Hepatocyte (in vitro differentiated cells): ENCODE results near the gene GMPPB. TPM values are rescaled to one million over a fixed set of nuclear protein-coding genes. Genes with fewer than 3 reads are reported as not detected.

Source experiments
- DNase-seq: peaks from one replicate; pipeline ENCODE4 v3.0.0-alpha.2; 2016; ENCODE audit warnings: low spot score
- H2AFZ ChIP-seq: fragments of 200-600 bp; sonication (generic); 2 replicates; pipeline ENCODE4 v1.6.0; 2016; ENCODE audit warnings: antibody characterized with exemption, mild to moderate bottlenecking
- H3K27ac ChIP-seq: fragments of 200-600 bp; sonication (generic); 2 replicates; pipeline ENCODE4 v1.5.1; 2016; ENCODE audit warnings: mild to moderate bottlenecking
- H3K27me3 ChIP-seq: fragments of 200-600 bp; sonication (generic); 2 replicates; pipeline ENCODE4 v1.6.1; 2016
- H3K36me3 ChIP-seq: fragments of 200-600 bp; sonication (generic); replicated peaks from 2 replicates; pipeline ENCODE4 v1.5.1; 2016; ENCODE audit warnings: low read depth; ENCODE audit not compliant: insufficient read depth
- H3K4me1 ChIP-seq: fragments of 200-600 bp; sonication (generic); 2 replicates; pipeline ENCODE4 v1.5.1; 2016; ENCODE audit warnings: mild to moderate bottlenecking, moderate library complexity; ENCODE audit not compliant: insufficient read depth
- H3K4me2 ChIP-seq: fragments of 200-600 bp; sonication (generic); 2 replicates; pipeline ENCODE4 v1.6.0; 2016
- H3K4me3 ChIP-seq: fragments of 200-600 bp; sonication (generic); 2 replicates; pipeline ENCODE4 v1.5.1; 2016; ENCODE audit warnings: mild to moderate bottlenecking
- H3K79me2 ChIP-seq: fragments of 200-600 bp; sonication (generic); 2 replicates; pipeline ENCODE4 v1.6.0; 2017; ENCODE audit warnings: mild to moderate bottlenecking
- H3K9me2 ChIP-seq: fragments of 200-600 bp; sonication (generic); replicated peaks from 2 replicates; pipeline ENCODE4 v1.6.0; 2017; ENCODE audit warnings: mild to moderate bottlenecking; ENCODE audit not compliant: insufficient read depth
- H3K9me3 ChIP-seq: fragments of 200-600 bp; sonication (generic); 2 replicates; pipeline ENCODE4 v1.5.1; 2016; ENCODE audit warnings: low read depth, mild to moderate bottlenecking
- H4K20me1 ChIP-seq: fragments of 200-600 bp; sonication (generic); 2 replicates; pipeline ENCODE4 v1.6.0; 2016; ENCODE audit warnings: mild to moderate bottlenecking; ENCODE audit not compliant: insufficient read depth, poor library complexity, severe bottlenecking
- EZH2 ChIP-seq: fragments of 200-600 bp; sonication (generic); IDR thresholded peaks from 2 replicates; pipeline ENCODE4 v1.6.1; 2016; ENCODE audit warnings: antibody characterized with exemption, mild to moderate bottlenecking, borderline replicate concordance
- EZH2phosphoT487 ChIP-seq: fragments of 200-600 bp; sonication (generic); IDR thresholded peaks from one replicate; pipeline ENCODE4 v1.6.1; 2018; ENCODE audit warnings: antibody characterized with exemption, mild to moderate bottlenecking, low read depth, moderate library complexity; ENCODE audit not compliant: unreplicated experiment, severe bottlenecking
- WGBS: methylation state at CpG from one replicate; pipeline ENCODE4 v1.1.6; 2016; ENCODE audit warnings: low lambda C conversion rate; ENCODE audit errors: missing lambda C conversion rate; 5-methylcytosine and 5-hydroxymethylcytosine counted together
- polyA plus RNA-seq: library from polyadenylated mRNA; unstranded; fragments of >200 nt; fragmentation: Nextera tagmentation; extraction: Ambion mirVana; gene quantifications from 2 replicates; pipeline ENCODE4 v1.2.1, GENCODE V29; 2016
- total RNA-seq: library from RNA; depleted of rRNA; stranded (reverse); fragments of >200 nt; gene quantifications from 2 replicates; pipeline ENCODE4 v1.2.3, GENCODE V29; 2014
- TF ChIP-seq, protein P1 (sequence below): fragments of 200-600 bp; sonication (generic); IDR thresholded peaks from 2 replicates; pipeline ENCODE4 v1.5.1; 2016; ENCODE audit warnings: antibody characterized with exemption, mild to moderate bottlenecking; ENCODE audit not compliant: poor library complexity

The GMPPB gene
- total and polyA plus RNA-seq, 2 experiments from 2014 or later: 24.3 to 41.0 TPM

DNA sequence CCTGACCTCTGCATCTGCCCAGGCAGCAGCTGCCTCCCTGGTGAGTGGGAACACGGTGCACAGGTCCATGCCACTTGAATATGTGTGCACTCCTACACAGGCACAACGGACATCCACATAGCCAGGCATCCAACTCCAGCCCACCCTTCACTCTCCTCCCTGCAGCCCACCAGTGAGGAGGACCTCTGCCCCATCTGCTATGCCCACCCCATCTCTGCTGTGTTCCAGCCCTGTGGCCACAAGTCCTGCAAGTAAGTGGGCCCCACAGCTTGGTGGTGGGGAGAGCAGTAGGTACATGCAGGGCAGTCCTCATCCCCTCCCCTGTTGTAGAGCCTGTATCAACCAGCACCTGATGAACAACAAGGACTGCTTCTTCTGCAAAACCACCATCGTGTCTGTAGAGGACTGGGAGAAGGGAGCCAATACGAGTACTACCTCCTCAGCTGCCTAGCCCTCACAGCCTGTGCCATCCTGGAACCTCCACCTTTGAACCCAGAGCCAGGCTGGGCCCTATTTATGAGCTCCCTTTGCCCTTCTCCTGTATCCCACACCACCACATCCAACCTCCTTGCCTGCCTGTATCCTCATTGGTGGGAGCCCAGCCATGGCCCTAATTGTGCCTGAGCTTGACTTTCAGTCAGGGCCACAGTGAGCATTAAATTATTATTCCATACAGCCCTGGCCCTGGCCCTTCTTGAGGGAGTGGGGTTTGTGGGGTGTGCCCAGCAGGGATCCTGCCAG, 2.7 kb downstream of the GMPPB start:
- H3K79me2 ChIP-seq: peaks cover 13% of the 10 kb centered on the region
- H4K20me1 ChIP-seq: peaks cover 3% of the 10 kb centered on the region
- TF ChIP-seq, protein P1, sequence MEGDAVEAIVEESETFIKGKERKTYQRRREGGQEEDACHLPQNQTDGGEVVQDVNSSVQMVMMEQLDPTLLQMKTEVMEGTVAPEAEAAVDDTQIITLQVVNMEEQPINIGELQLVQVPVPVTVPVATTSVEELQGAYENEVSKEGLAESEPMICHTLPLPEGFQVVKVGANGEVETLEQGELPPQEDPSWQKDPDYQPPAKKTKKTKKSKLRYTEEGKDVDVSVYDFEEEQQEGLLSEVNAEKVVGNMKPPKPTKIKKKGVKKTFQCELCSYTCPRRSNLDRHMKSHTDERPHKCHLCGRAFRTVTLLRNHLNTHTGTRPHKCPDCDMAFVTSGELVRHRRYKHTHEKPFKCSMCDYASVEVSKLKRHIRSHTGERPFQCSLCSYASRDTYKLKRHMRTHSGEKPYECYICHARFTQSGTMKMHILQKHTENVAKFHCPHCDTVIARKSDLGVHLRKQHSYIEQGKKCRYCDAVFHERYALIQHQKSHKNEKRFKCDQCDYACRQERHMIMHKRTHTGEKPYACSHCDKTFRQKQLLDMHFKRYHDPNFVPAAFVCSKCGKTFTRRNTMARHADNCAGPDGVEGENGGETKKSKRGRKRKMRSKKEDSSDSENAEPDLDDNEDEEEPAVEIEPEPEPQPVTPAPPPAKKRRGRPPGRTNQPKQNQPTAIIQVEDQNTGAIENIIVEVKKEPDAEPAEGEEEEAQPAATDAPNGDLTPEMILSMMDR: no peak
- TF ChIP-seq EZH2 (no peak), EZH2phosphoT487 (no peak)
- WGBS: 91% methylated on average over 4 of the region's 4 CpGs
- no peak overlapping the region for H3K4me2 ChIP-seq
- H3K4me1 ChIP-seq: peaks cover 25% of the 10 kb centered on the region
- no peak for DNase-seq
- H3K9me2 ChIP-seq: no peaks in the 10 kb centered on the region
- H3K36me3 ChIP-seq: no peaks in the 10 kb centered on the region
- no peaks in the 10 kb centered on the region for H3K9me3 ChIP-seq
- no peak overlapping the region for H3K4me3 ChIP-seq
- no peaks in the 10 kb centered on the region for H3K27me3 ChIP-seq
- no peak overlapping the region for H3K27ac ChIP-seq
- no peak overlapping the region for H2AFZ ChIP-seq

DNA sequence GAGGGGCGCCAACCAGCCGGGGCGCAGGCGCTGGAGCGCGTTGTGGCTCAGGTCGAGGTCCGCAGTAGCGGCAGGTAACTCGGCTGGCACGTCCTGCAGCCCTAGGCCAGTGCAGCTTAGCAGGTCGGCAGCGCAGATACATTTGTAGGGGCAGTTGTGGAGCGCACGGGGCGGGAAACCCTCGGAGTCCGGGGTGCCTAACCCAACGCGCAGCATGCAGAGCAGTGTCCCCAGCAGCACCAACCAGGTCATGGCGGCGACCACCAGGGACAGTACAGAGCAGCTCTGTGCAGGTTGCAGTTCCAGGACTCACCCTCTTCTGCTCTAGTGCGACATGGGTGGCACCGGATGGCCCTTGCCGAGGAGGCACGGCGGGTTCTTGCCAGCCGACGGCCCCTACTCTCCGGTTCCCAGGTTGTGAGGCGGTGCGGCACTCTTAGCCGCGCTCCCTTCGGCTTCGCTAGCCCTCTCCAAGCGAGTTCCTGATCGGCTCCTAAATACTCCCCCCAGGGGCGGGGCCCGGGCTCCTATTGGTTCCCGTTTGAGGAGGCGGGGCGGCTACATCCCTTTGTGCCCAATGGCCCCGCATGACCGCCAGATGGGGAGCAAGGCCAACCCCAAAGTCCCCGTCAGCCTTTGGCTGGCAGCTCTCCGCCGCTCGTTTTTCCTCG, 4.4 kb downstream of the GMPPB start, which contains the start of gene AMIGO3:
Gene AMIGO3, minus strand, starts transcription at position 471 of the 671 bp plus-strand sequence. Its CDS starts 219 bp downstream, at position 252.
- Histone ChIP-seq H4K20me1 (peaks cover 3% of the 10 kb centered on the region), H3K36me3 (no peaks in the 10 kb centered on the region), H3K27me3 (no peaks in the 10 kb centered on the region), H3K4me3 (peak within 1 kb of the TSS; percentile 37), H3K9me3 (no peaks in the 10 kb centered on the region), H3K4me2 (peak within 1 kb of the TSS; percentile 92), H3K79me2 (peaks cover 13% of the 10 kb centered on the region), H3K4me1 (peaks cover 18% of the 10 kb centered on the region), H3K9me2 (no peaks in the 10 kb centered on the region), H2AFZ (no peak within 1 kb of the TSS), H3K27ac (peak within 1 kb of the TSS; percentile 38)
- 2% methylated on average over 50 of the region's 50 CpGs for WGBS
- no peak for TF ChIP-seq EZH2
- no peak for TF ChIP-seq EZH2phosphoT487
- TF ChIP-seq, protein P1: peak; percentile 54
- peak; percentile 96 for DNase-seq

DNA sequence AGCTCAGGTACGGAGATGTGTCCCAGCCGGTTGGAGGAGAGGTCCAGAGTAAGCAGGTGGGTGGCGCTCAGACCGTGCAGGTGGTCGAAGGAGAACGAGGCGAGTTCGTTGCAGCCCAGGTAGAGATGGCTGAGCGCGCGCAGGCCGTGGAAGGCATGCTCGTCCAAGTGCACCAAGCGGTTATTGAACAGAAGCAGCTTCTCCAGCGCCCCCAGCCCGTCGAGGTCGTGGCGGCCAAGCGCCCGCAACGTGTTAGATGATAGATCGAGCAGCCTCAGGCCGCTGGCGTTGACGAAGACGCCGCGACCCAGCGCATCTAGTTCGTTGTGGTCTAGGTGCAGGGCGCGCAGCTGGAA, 4.9 kb downstream of the GMPPB start:
- Histone ChIP-seq H3K27me3 (no peaks in the 10 kb centered on the region), H3K4me2 (peak overlapping the region; percentile 92), H3K4me3 (peak overlapping the region; percentile 37), H3K4me1 (peaks cover 18% of the 10 kb centered on the region), H4K20me1 (peaks cover 3% of the 10 kb centered on the region), H3K27ac (no peak overlapping the region), H3K36me3 (no peaks in the 10 kb centered on the region), H3K79me2 (peaks cover 13% of the 10 kb centered on the region), H2AFZ (no peak overlapping the region), H3K9me3 (no peaks in the 10 kb centered on the region), H3K9me2 (no peaks in the 10 kb centered on the region)
- TF ChIP-seq, protein P1: no peak
- TF ChIP-seq EZH2 (no peak), EZH2phosphoT487 (no peak)
- WGBS: 31% methylated on average over 33 of the region's 33 CpGs
- no peak for DNase-seq
